Epithelial cell of esophagus (primary cell): ENCODE data around the gene NRG2.

Experiments
- DNase-seq: peaks from one replicate; pipeline ENCODE4 v3.0.0; 2010; ENCODE audit warnings: low read depth
- H3K4me3 ChIP-seq: 2 replicates; pipeline ENCODE4 v1.5.1; 2011; ENCODE audit warnings: mild to moderate bottlenecking, low read length, control low read depth
- TF ChIP-seq, protein P1 (sequence below): IDR thresholded peaks from 2 replicates; pipeline ENCODE4 v1.5.1; 2011; ENCODE audit warnings: low read depth, mild to moderate bottlenecking, low read length, control low read depth, inconsistent platforms; ENCODE audit not compliant: insufficient read depth; ENCODE audit errors: missing control alignments

Gene NRG2

DNA sequence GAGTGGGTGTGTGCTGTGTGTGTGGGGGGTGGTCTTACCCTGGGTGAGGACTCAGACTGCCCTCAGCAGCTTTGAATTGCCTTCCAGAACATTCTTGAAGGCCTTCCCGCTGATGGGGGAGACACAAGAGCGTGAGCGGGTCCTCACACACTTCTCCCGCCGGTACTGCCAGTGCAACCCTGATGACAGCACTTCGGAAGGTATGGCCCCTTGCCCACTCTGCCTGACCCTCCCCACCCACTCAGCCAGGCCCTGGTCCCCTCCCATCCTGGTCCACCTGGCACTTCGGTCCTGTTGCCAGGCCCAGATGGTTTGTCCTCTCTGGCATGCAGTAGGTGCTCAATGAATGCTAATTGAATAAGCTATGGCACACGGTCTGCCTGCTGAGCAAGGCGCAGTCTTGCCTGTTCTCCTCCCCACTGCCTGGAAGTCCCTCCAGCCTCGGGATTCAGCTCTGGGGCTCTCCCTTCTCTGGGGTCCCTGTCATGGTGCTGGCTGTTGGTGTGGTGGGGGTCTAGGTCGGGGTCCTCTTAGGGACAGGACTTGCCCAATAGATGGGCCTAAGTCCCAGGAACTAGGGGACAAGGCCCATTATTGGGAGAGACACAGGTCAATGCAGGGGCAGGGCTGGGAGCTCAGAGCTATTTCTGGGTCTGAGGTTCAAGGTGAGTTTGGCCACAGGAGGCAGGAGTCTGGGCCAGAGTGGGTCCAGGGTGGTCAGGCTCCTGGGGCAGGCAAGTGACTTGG lies 221.1 kb downstream of the NRG2 start:
- DNase-seq = no peak
- TF ChIP-seq, protein P1, sequence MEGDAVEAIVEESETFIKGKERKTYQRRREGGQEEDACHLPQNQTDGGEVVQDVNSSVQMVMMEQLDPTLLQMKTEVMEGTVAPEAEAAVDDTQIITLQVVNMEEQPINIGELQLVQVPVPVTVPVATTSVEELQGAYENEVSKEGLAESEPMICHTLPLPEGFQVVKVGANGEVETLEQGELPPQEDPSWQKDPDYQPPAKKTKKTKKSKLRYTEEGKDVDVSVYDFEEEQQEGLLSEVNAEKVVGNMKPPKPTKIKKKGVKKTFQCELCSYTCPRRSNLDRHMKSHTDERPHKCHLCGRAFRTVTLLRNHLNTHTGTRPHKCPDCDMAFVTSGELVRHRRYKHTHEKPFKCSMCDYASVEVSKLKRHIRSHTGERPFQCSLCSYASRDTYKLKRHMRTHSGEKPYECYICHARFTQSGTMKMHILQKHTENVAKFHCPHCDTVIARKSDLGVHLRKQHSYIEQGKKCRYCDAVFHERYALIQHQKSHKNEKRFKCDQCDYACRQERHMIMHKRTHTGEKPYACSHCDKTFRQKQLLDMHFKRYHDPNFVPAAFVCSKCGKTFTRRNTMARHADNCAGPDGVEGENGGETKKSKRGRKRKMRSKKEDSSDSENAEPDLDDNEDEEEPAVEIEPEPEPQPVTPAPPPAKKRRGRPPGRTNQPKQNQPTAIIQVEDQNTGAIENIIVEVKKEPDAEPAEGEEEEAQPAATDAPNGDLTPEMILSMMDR = no peak
- no peak overlapping the region for H3K4me3 ChIP-seq

DNA sequence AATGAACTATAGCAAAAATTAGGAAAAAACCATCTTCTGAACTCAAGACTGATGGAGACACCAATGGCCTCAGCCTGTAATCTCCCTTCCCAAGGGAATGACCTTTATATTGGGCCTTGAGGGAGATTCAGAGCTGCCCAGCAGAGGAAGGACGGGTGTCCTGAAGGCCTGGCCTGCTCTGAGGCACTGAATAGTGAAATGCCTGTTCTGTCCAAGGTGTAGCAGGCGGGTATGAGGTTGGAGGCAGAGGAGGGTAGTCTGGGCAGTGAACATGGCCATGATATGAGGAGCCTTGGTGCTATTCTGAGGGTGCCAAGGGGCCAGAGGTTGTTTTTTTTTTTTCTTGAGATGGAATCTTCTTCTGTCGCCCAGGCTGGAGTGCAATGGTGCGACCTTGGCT lies 222.5 kb downstream of the NRG2 start:
- H3K4me3 ChIP-seq = no peak overlapping the region
- TF ChIP-seq, protein P1 = no peak
- DNase-seq = no peak

DNA sequence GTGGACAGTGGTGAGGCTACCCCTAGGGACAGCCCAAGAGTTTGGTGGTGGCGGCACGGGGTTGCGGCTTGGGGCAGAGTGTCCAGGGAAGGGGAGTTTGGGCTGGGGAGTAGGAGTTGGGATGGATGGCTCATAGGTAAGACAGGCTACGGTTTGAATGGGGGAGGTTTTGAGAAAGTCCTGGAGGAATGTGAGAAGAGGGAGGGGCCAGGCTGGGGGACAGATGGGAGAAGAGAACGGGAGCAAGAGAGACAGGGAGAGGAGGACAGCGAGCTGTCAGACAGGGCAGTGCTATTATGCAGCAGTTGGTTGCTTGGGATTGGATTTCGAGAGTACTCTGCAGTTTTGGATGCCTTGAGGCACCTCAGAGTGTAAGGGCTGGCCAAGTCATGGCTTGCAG lies 223.0 kb downstream of the NRG2 start:
- no peak for DNase-seq
- TF ChIP-seq, protein P1 = no peak
- H3K4me3 ChIP-seq = no peak overlapping the region

DNA sequence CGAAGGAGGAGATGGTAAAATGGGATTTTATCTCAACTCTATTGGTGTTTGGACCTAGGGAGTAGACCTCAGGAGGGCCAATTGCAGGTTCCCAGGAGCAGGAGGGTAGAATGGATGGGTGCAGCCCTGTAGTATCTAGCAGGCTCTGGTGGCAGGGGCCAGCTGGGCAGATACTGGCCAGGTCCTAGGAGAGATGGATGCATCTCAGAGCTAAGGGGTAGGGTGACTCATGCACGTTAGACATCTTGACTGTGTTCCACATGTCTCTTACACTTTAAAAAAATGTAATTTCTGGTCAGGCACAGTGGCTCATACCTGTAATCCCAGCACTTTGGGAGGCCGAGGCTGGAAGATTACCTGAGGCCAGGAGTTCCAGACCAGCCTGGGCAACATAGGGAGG lies 225.1 kb downstream of the NRG2 start:
- TF ChIP-seq, protein P1 = no peak
- no peak for DNase-seq
- H3K4me3 ChIP-seq = no peak overlapping the region

DNA sequence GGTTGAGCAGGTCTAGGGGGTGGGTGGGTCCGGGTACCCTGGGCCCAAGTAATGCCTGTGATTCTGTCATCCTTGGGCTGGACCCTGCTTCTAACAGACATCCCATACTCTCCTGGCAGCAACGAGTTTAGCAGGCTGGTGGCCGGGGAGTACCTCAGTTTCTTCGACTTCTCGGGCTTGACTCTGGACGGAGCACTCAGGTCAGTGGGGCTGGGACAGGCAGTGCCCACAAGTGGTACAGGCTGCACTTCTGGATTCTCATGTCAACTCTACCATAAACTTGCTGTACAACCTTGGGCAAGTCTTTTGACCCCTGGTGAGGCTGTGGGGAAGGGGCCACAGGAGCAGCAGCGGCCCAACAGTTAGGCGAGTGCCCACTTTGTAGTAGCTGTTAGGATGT lies 225.7 kb downstream of the NRG2 start:
- DNase-seq = no peak
- no peak overlapping the region for H3K4me3 ChIP-seq
- TF ChIP-seq, protein P1 = no peak

DNA sequence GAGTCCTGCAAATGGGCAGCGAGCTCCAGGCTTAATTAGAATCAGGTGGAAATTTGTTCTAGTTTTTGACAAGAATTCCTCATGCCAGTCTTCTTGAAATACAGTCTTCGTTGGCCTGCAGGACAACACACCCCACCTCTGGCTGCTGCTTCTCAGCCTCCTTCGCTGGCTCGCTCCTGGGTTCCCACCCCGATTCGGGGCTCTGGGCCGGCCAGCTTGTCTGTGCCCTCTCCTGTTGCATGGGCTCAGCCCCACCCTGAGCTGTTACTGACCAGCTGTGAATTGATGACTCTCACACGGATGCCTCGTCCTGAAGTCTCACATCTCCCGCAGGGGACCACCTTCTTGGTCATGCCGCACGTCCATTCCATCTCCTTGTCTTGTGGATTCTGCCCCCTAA lies 226.5 kb downstream of the NRG2 start:
- DNase-seq = no peak
- TF ChIP-seq, protein P1 = no peak
- H3K4me3 ChIP-seq = no peak overlapping the region

DNA sequence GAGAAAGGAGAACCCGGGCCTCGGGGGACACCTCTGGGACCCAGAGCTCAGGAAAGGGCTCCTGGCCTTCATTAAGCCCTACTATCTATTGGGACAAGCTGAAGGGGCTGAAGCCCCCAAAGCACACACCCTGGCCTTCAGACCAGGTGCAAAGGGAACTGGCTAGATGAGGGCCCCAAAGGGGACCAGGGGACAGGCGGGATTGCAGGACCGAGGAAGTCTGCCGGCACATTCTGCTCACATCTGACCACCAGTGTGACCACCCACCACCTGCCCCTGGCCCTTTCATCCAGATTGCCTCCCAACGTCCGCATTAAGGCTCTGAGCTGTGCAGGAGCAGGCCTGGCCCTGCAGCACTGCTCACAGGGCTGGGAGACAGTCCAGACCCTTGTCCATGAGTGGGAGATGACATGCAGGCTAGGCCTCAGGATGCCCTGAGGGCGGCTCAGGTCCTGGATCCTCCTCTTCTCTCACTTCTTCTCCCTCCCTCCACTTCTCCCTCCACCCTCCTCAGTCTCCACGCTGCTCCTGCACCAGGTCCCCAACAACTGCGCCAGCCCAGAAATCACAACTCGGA lies 228.3 kb downstream of the NRG2 start:
- no peak for DNase-seq
- no peak overlapping the region for H3K4me3 ChIP-seq
- TF ChIP-seq, protein P1 = no peak
